Chondrocyte (in vitro differentiated cells): ENCODE data around the gene SIT1. TPM values are rescaled to one million over a fixed set of nuclear protein-coding genes. Genes with fewer than 3 reads are reported as not detected.
A peak's percentile ranks its signal among the peaks of the same experiment; 100 is the strongest.

Experiments used
- DNase-seq: peaks from one replicate; pipeline ENCODE4 v3.0.0; 2021; ENCODE audit warnings: mixed read lengths, low spot score
- H3K27ac Mint-ChIP-seq: one replicate; pipeline ENCODE4 v1.8.0; 2021; ENCODE audit warnings: mild to moderate bottlenecking, moderate library complexity, mixed read lengths; ENCODE audit not compliant: unreplicated experiment
- H3K27me3 Mint-ChIP-seq: 2 replicates; pipeline ENCODE4 v1.8.0; 2021; ENCODE audit warnings: low read depth, mixed read lengths
- H3K36me3 Mint-ChIP-seq: 2 replicates; pipeline ENCODE4 v1.8.0; 2021; ENCODE audit warnings: low read depth, mixed read lengths
- H3K4me1 Mint-ChIP-seq: 2 replicates; pipeline ENCODE4 v1.8.0; 2021; ENCODE audit warnings: low read depth, mild to moderate bottlenecking, mixed read lengths
- H3K4me3 Mint-ChIP-seq: one replicate; pipeline ENCODE4 v1.8.0; 2021; ENCODE audit warnings: mild to moderate bottlenecking, moderate library complexity, mixed read lengths; ENCODE audit not compliant: unreplicated experiment
- H3K9me3 Mint-ChIP-seq: 2 replicates; pipeline ENCODE4 v1.8.0; 2021; ENCODE audit warnings: low read depth, mixed read lengths
- CTCF ChIP-seq: fragments of 200-600 bp; sonication (generic); IDR thresholded peaks from 2 replicates; pipeline ENCODE4 v1.5.0; 2021; ENCODE audit warnings: antibody characterized with exemption, mild to moderate bottlenecking, moderate library complexity
- total RNA-seq: library from RNA; stranded (reverse); gene quantifications from 3 replicates; pipeline ENCODE4 v1.2.1, GENCODE V29; 2021

Gene SIT1
- total RNA-seq, 1 donor from 2014 or later = not detected

- no peaks in the 10 kb centered on the region for H3K27me3 Mint-ChIP-seq
- peaks cover 55% of the 10 kb centered on the region for H3K4me1 Mint-ChIP-seq
Measured at GRCh38 chr9:35689542-35690293, 39.0 kb upstream of the SIT1 start, which contains the start of gene TPM2. TSS of gene TPM2 (minus strand) at chr9:35689925. CDS start at chr9:35689817, 108 bp downstream.

GRCh38 chr9:35688558-35689541 is 38.1 kb upstream of the SIT1 start:
- Mint-ChIP-seq H3K27me3 (no peaks in the 10 kb centered on the region), H3K27ac (peak overlapping the region; percentile 94), H3K4me1 (peaks cover 63% of the 10 kb centered on the region), H3K36me3 (peaks cover 28% of the 10 kb centered on the region), H3K4me3 (peak overlapping the region; percentile 99), H3K9me3 (no peaks in the 10 kb centered on the region)
- TF ChIP-seq CTCF = no peak
- no peak for DNase-seq

More at GRCh38 chr9:35689542-35690293, 39.0 kb upstream of the SIT1 start, which contains the start of gene TPM2:
- TF ChIP-seq CTCF = no peak
- DNase-seq = peak; percentile 93
- Mint-ChIP-seq H3K9me3 (no peaks in the 10 kb centered on the region), H3K4me3 (peak within 1 kb of the TSS; percentile 99), H3K36me3 (peaks cover 23% of the 10 kb centered on the region), H3K27ac (peak within 1 kb of the TSS; percentile 98)

- H3K9me3 Mint-ChIP-seq = no peaks in the 10 kb centered on the region
- no peak for DNase-seq
- H3K36me3 Mint-ChIP-seq = peaks cover 35% of the 10 kb centered on the region
- H3K27ac Mint-ChIP-seq = peak overlapping the region; percentile 94
- H3K4me3 Mint-ChIP-seq = peak overlapping the region; percentile 99
- H3K4me1 Mint-ChIP-seq = peaks cover 71% of the 10 kb centered on the region
- TF ChIP-seq CTCF = no peak
- no peaks in the 10 kb centered on the region for H3K27me3 Mint-ChIP-seq
Measured at GRCh38 chr9:35687972-35688557, 37.3 kb upstream of the SIT1 start.

GRCh38 chr9:35687306-35687705 is 36.6 kb upstream of the SIT1 start:
- DNase-seq = no peak
- Mint-ChIP-seq H3K36me3 (peaks cover 42% of the 10 kb centered on the region), H3K9me3 (no peaks in the 10 kb centered on the region), H3K4me3 (peak overlapping the region; percentile 99), H3K4me1 (peaks cover 78% of the 10 kb centered on the region), H3K27me3 (no peaks in the 10 kb centered on the region), H3K27ac (peak overlapping the region; percentile 94)
- no peak for TF ChIP-seq CTCF
